AG04450 (cell line): ENCODE measurements around the gene KRTAP8-1. TPM values are rescaled to one million over a fixed set of nuclear protein-coding genes. Genes with fewer than 3 reads are reported as not detected.

Experiments used
- CTCF ChIA-PET: fragments of 300-600, 350-600 bp; formaldehyde crosslinking; extraction: SDS; loops from one replicate; lab custom pipeline; 2022; ENCODE audit warnings: antibody characterized with exemption, inconsistent platforms; lab: Charles Lee
- POLR2A ChIA-PET: fragments of 350-600 bp; formaldehyde crosslinking; extraction: SDS; loops from one replicate; lab custom pipeline; 2021; ENCODE audit warnings: antibody characterized with exemption, inconsistent platforms; lab: Yijun Ruan, JAX
- DNase-seq: peaks from one replicate; pipeline ENCODE4 v3.0.0-alpha.2; 2011; ENCODE audit warnings: low read depth, low spot score
- H3K27ac ChIP-seq: one replicate; pipeline ENCODE4 v1.5.1; 2012; ENCODE audit warnings: low read depth, low read length, control low read depth
- H3K27me3 ChIP-seq: one replicate; pipeline ENCODE4 v1.6.0; 2012; ENCODE audit warnings: low read length; ENCODE audit not compliant: control insufficient read depth, insufficient read depth
- H3K4me3 ChIP-seq: 2 replicates; pipeline ENCODE4 v1.5.1; 2011; ENCODE audit warnings: mild to moderate bottlenecking, low read depth, low read length, control low read depth
- H3K9me3 ChIP-seq: 2 replicates; pipeline ENCODE4 v1.5.1; 2012; ENCODE audit warnings: low read length; ENCODE audit not compliant: control insufficient read depth, insufficient read depth
- CTCF ChIP-seq: IDR thresholded peaks from 2 replicates; pipeline ENCODE4 v1.5.1; 2011; ENCODE audit warnings: low read depth, low read length, control low read depth, inconsistent platforms
- polyA plus RNA-seq: library from polyadenylated mRNA; depleted of rRNA; stranded (reverse); fragments of >200 nt; gene quantifications from 2 replicates; pipeline ENCODE4 v1.2.3, GENCODE V29; 2011

KRTAP8-1 gene
- polyA plus RNA-seq, 1 experiment, result not detected

GRCh38 chr21:30831194-30831765 is 18.2 kb upstream of the KRTAP8-1 start:
- TF ChIP-seq CTCF, result peak; percentile 12; the same call in 1 of the 2 replicates
- no peak overlapping the region for H3K27ac ChIP-seq
- DNase-seq, result no peak
- H3K4me3 ChIP-seq, result no peak overlapping the region
- ChIA-PET CTCF (no interaction called here), POLR2A (no interaction called here)
- H3K27me3 ChIP-seq, result no peaks in the 10 kb centered on the region
- H3K9me3 ChIP-seq, result peaks cover 14% of the 10 kb centered on the region; the same call in 1 of the 2 replicates

- POLR2A ChIA-PET, result no interaction called here
- no peak for TF ChIP-seq CTCF
- Histone ChIP-seq H3K27ac (no peak within 1 kb of the TSS), H3K4me3 (no peak within 1 kb of the TSS), H3K9me3 (peaks cover 12% of the 10 kb centered on the region), H3K27me3 (no peaks in the 10 kb centered on the region)
- no peak for DNase-seq
- CTCF ChIA-PET, result no interaction called here
Observed at GRCh38 chr21:30829659-30830058, 16.6 kb upstream of the KRTAP8-1 start, which contains the start of gene KRTAP7-1. Gene KRTAP7-1, minus strand, starts transcription at chr21:30829759. Its CDS starts 61 bp downstream, at chr21:30829698.

GRCh38 chr21:30818837-30819610 is 6.0 kb upstream of the KRTAP8-1 start:
- ChIA-PET CTCF (no interaction called here), POLR2A (no interaction called here)
- peaks cover 17% of the 10 kb centered on the region for H3K9me3 ChIP-seq
- H3K27me3 ChIP-seq, result no peaks in the 10 kb centered on the region
- H3K27ac ChIP-seq, result no peak overlapping the region
- H3K4me3 ChIP-seq, result no peak overlapping the region
- DNase-seq, result no peak
- TF ChIP-seq CTCF, result no peak

GRCh38 chr21:30800605-30801004 is 12.5 kb downstream of the KRTAP8-1 start:
- DNase-seq, result no peak
- POLR2A ChIA-PET, result no interaction called here
- CTCF ChIA-PET, result no interaction called here
- peaks cover 11% of the 10 kb centered on the region for H3K9me3 ChIP-seq
- H3K27me3 ChIP-seq, result no peaks in the 10 kb centered on the region
- TF ChIP-seq CTCF, result no peak
- no peak overlapping the region for H3K27ac ChIP-seq
- no peak overlapping the region for H3K4me3 ChIP-seq
